Activated T-cell treated with anti-CD3 and anti-CD28 coated beads, Interleukin-2, amount 50 U/mL, for 4 hours (primary cell): Measurements from ENCODE around the gene CLEC10A. TPM values are rescaled to one million over a fixed set of nuclear protein-coding genes. Genes with fewer than 3 reads are reported as not detected.
"Not testable (repeated sequence)": the region's sequence is repeated elsewhere in the genome, so short reads cannot be mapped to it uniquely, and the experiment has no call there.

Source experiments
- ATAC-seq, 2 donors: fragments of 200-7000 bp; cut with Tn5 transposase; one replicate each; pipeline ENCODE4 v1.10.0; 2021
- DNase-seq: peaks from one replicate; pipeline ENCODE4 v3.0.0-alpha.2; 2020
- H3K27me3 Mint-ChIP-seq: one replicate; pipeline ENCODE4 v1.8.0; 2021; ENCODE audit warnings: low read depth, mixed read lengths
- H3K36me3 Mint-ChIP-seq: one replicate; pipeline ENCODE4 v1.8.0; 2022; ENCODE audit warnings: mixed read lengths; ENCODE audit not compliant: insufficient read depth
- H3K4me1 Mint-ChIP-seq: one replicate; pipeline ENCODE4 v1.8.0; 2021; ENCODE audit warnings: low read depth, mixed read lengths
- H3K4me3 Mint-ChIP-seq: one replicate; pipeline ENCODE4 v1.8.0; 2021; ENCODE audit warnings: mild to moderate bottlenecking, moderate library complexity, mixed read lengths
- H3K9me3 Mint-ChIP-seq: one replicate; pipeline ENCODE4 v1.8.0; 2021; ENCODE audit warnings: mixed read lengths
- total RNA-seq, 3 donors: library from RNA; stranded (reverse); gene quantifications; one replicate each; pipeline ENCODE4 v1.2.1, GENCODE V29; 2021

The CLEC10A gene
- total RNA-seq, 3 donors from 2014 or later: not detected

- Mint-ChIP-seq H3K4me3 (no peak overlapping the region), H3K27me3 (no peaks in the 10 kb centered on the region), H3K36me3 (peaks cover 2% of the 10 kb centered on the region), H3K9me3 (peaks cover 17% of the 10 kb centered on the region), H3K4me1 (no peaks in the 10 kb centered on the region)
- DNase-seq (no peak), ATAC-seq (no peak)
Measured at GRCh38 chr17:7070712-7071111, 9.3 kb downstream of the CLEC10A start.

GRCh38 chr17:7068268-7068667, 11.8 kb downstream of the CLEC10A start:
- peaks cover 17% of the 10 kb centered on the region for H3K9me3 Mint-ChIP-seq
- no peaks in the 10 kb centered on the region for H3K4me1 Mint-ChIP-seq
- ATAC-seq (no peak), DNase-seq (no peak)
- H3K27me3 Mint-ChIP-seq: peaks cover 2% of the 10 kb centered on the region
- H3K4me3 Mint-ChIP-seq: no peak overlapping the region
- H3K36me3 Mint-ChIP-seq: peaks cover 2% of the 10 kb centered on the region

GRCh38 chr17:7067198-7067597, 12.9 kb downstream of the CLEC10A start:
- DNase-seq (no peak), ATAC-seq (no peak)
- Mint-ChIP-seq H3K36me3 (peaks cover 2% of the 10 kb centered on the region), H3K4me3 (no peak overlapping the region), H3K4me1 (no peaks in the 10 kb centered on the region), H3K27me3 (peaks cover 3% of the 10 kb centered on the region), H3K9me3 (peaks cover 17% of the 10 kb centered on the region)

GRCh38 chr17:7064261-7064660, 15.8 kb downstream of the CLEC10A start:
- DNase-seq: no peak
- peaks cover 16% of the 10 kb centered on the region for H3K4me1 Mint-ChIP-seq
- H3K36me3 Mint-ChIP-seq: peaks cover 2% of the 10 kb centered on the region
- H3K9me3 Mint-ChIP-seq: peaks cover 17% of the 10 kb centered on the region
- ATAC-seq: no peak
- H3K4me3 Mint-ChIP-seq: no peak overlapping the region
- peaks cover 6% of the 10 kb centered on the region for H3K27me3 Mint-ChIP-seq

GRCh38 chr17:7063518-7064094, 16.4 kb downstream of the CLEC10A start:
- ATAC-seq: no peak

GRCh38 chr17:7060165-7060891, 19.7 kb downstream of the CLEC10A start:
- H3K36me3 Mint-ChIP-seq: no peaks in the 10 kb centered on the region
- H3K4me1 Mint-ChIP-seq: peaks cover 23% of the 10 kb centered on the region
- DNase-seq (no peak), ATAC-seq (peak; percentile 93 to 96)
- H3K9me3 Mint-ChIP-seq: no peaks in the 10 kb centered on the region
- no peak overlapping the region for H3K4me3 Mint-ChIP-seq
- peaks cover 6% of the 10 kb centered on the region for H3K27me3 Mint-ChIP-seq

More at GRCh38 chr17:7063518-7064094, 16.4 kb downstream of the CLEC10A start:
- H3K9me3 Mint-ChIP-seq: peaks cover 13% of the 10 kb centered on the region
- no peak overlapping the region for H3K4me3 Mint-ChIP-seq
- peaks cover 22% of the 10 kb centered on the region for H3K4me1 Mint-ChIP-seq
- DNase-seq: no peak
- H3K27me3 Mint-ChIP-seq: peaks cover 6% of the 10 kb centered on the region
- peaks cover under 1% of the 10 kb centered on the region for H3K36me3 Mint-ChIP-seq

- Mint-ChIP-seq H3K27me3 (peaks cover 4% of the 10 kb centered on the region), H3K4me1 (peaks cover 23% of the 10 kb centered on the region), H3K36me3 (no peaks in the 10 kb centered on the region), H3K4me3 (no peak overlapping the region), H3K9me3 (no peaks in the 10 kb centered on the region)
- ATAC-seq (no peak), DNase-seq (no peak)
Measured at GRCh38 chr17:7058831-7059447, 21.1 kb downstream of the CLEC10A start.

- H3K36me3 Mint-ChIP-seq: no peaks in the 10 kb centered on the region
- ATAC-seq (no peak), DNase-seq (no peak)
- no peak overlapping the region for H3K4me3 Mint-ChIP-seq
- peaks cover 1% of the 10 kb centered on the region for H3K27me3 Mint-ChIP-seq
- no peaks in the 10 kb centered on the region for H3K9me3 Mint-ChIP-seq
- H3K4me1 Mint-ChIP-seq: peaks cover 20% of the 10 kb centered on the region
Measured at GRCh38 chr17:7056386-7056785, 23.7 kb downstream of the CLEC10A start.

GRCh38 chr17:7050583-7050982, 29.5 kb downstream of the CLEC10A start:
- not testable (repeated sequence) for ATAC-seq, H3K27me3 Mint-ChIP-seq, DNase-seq, H3K36me3 Mint-ChIP-seq, H3K9me3 Mint-ChIP-seq, H3K4me3 Mint-ChIP-seq
- H3K4me1 Mint-ChIP-seq: peaks cover 25% of the 10 kb centered on the region

- ATAC-seq (no peak), DNase-seq (no peak)
- peaks cover 25% of the 10 kb centered on the region for H3K4me1 Mint-ChIP-seq
- no peak overlapping the region for H3K4me3 Mint-ChIP-seq
- H3K9me3 Mint-ChIP-seq: no peaks in the 10 kb centered on the region
- no peaks in the 10 kb centered on the region for H3K36me3 Mint-ChIP-seq
- H3K27me3 Mint-ChIP-seq: no peaks in the 10 kb centered on the region
Measured at GRCh38 chr17:7048968-7049367, 31.1 kb downstream of the CLEC10A start.

- H3K9me3 Mint-ChIP-seq: no peaks in the 10 kb centered on the region
- H3K27me3 Mint-ChIP-seq: no peaks in the 10 kb centered on the region
- peaks cover 28% of the 10 kb centered on the region for H3K4me1 Mint-ChIP-seq
- H3K4me3 Mint-ChIP-seq: peak overlapping the region; percentile 78
- no peaks in the 10 kb centered on the region for H3K36me3 Mint-ChIP-seq
- ATAC-seq (peak; percentile 44 to 69), DNase-seq (no peak)
Measured at GRCh38 chr17:7047566-7047965, 32.5 kb downstream of the CLEC10A start.

- H3K36me3 Mint-ChIP-seq: not testable (repeated sequence)
- peak; percentile 57 for DNase-seq
- peak; percentile 4 to 16 for ATAC-seq
Measured at GRCh38 chr17:7046725-7047397, 33.2 kb downstream of the CLEC10A start.

GRCh38 chr17:7046127-7046724, 33.8 kb downstream of the CLEC10A start:
- DNase-seq: no peak
- Mint-ChIP-seq H3K27me3 (no peaks in the 10 kb centered on the region), H3K36me3 (no peaks in the 10 kb centered on the region), H3K9me3 (no peaks in the 10 kb centered on the region), H3K4me3 (peak overlapping the region; percentile 78), H3K4me1 (peaks cover 38% of the 10 kb centered on the region)
- ATAC-seq: peak; percentile 9 to 12

More at GRCh38 chr17:7046725-7047397, 33.2 kb downstream of the CLEC10A start:
- not testable (repeated sequence) for H3K27me3 Mint-ChIP-seq, H3K9me3 Mint-ChIP-seq
- peaks cover 33% of the 10 kb centered on the region for H3K4me1 Mint-ChIP-seq
- H3K4me3 Mint-ChIP-seq: peak overlapping the region; percentile 78

GRCh38 chr17:7045492-7046126, 34.4 kb downstream of the CLEC10A start:
- no peaks in the 10 kb centered on the region for H3K27me3 Mint-ChIP-seq
- H3K36me3 Mint-ChIP-seq: no peaks in the 10 kb centered on the region
- peaks cover 40% of the 10 kb centered on the region for H3K4me1 Mint-ChIP-seq
- H3K4me3 Mint-ChIP-seq: peak overlapping the region; percentile 78
- no peaks in the 10 kb centered on the region for H3K9me3 Mint-ChIP-seq
- DNase-seq (peak; percentile 30), ATAC-seq (peak; percentile 19 to 30)
